Fibroblast of lung (primary cell): ENCODE measurements around the gene EML2. TPM values are rescaled to one million over a fixed set of nuclear protein-coding genes. Genes with fewer than 3 reads are reported as not detected.

Experiments used
- DNase-seq, 2 donors: peaks; one replicate each; pipeline versions ENCODE4 v3.0.0 to v3.0.0-alpha.2; 2010; ENCODE audit warnings: low read depth in 2 of 2
- H2AFZ ChIP-seq: 2 replicates; pipeline ENCODE4 v1.5.1; 2012; ENCODE audit warnings: low read length, control low read depth, inconsistent platforms
- H3K27ac ChIP-seq: 2 replicates; pipeline ENCODE4 v1.5.1; 2011; ENCODE audit warnings: low read length, control low read depth; ENCODE audit not compliant: insufficient read depth
- H3K27me3 ChIP-seq: 2 replicates; pipeline ENCODE4 v1.5.1; 2011; ENCODE audit warnings: mild to moderate bottlenecking, low read length; ENCODE audit not compliant: control insufficient read depth, insufficient read depth
- H3K36me3 ChIP-seq: 2 replicates; pipeline ENCODE4 v1.5.1; 2011; ENCODE audit warnings: low read length; ENCODE audit not compliant: control insufficient read depth, insufficient read depth
- H3K4me1 ChIP-seq: 2 replicates; pipeline ENCODE4 v1.5.1; 2011; ENCODE audit warnings: low read length; ENCODE audit not compliant: control insufficient read depth, insufficient read depth; ENCODE audit errors: extremely low read depth
- H3K4me2 ChIP-seq: 2 replicates; pipeline ENCODE4 v1.5.1; 2011; ENCODE audit warnings: low read length, control low read depth; ENCODE audit not compliant: insufficient read depth; ENCODE audit errors: extremely low read depth
- H3K4me3 ChIP-seq, 4 experiments: fragments of 200-600 bp in 1 of 4; sonication (generic) in 1 of 4; replicated peaks in 1 of 4; 2 replicates each; pipeline ENCODE4 v1.5.1; 2011 to 2016; ENCODE audit warnings: low read length in 4 of 4, low read depth in 3 of 4, mild to moderate bottlenecking in 3 of 4, control low read depth in 2 of 4, inconsistent platforms in 1 of 4, mixed read lengths in 1 of 4; ENCODE audit not compliant: insufficient read depth in 1 of 4; ENCODE audit errors: control extremely low read depth in 1 of 4
- H3K79me2 ChIP-seq: 2 replicates; pipeline ENCODE4 v1.5.1; 2012; ENCODE audit warnings: mild to moderate bottlenecking, low read length, inconsistent platforms; ENCODE audit not compliant: control insufficient read depth, insufficient read depth
- H3K9ac ChIP-seq: 2 replicates; pipeline ENCODE4 v1.5.1; 2011; ENCODE audit warnings: mild to moderate bottlenecking, low read length, control low read depth; ENCODE audit not compliant: insufficient read depth
- H3K9me3 ChIP-seq: 2 replicates; pipeline ENCODE4 v1.5.1; 2012; ENCODE audit warnings: low read depth, low read length; ENCODE audit not compliant: control insufficient read depth, insufficient read depth
- H4K20me1 ChIP-seq: 2 replicates; pipeline ENCODE4 v1.5.1; 2011; ENCODE audit warnings: low read length; ENCODE audit not compliant: control insufficient read depth, insufficient read depth; ENCODE audit errors: extremely low read depth
- EZH2 ChIP-seq: IDR thresholded peaks from 2 replicates; pipeline ENCODE4 v1.5.1; 2012; ENCODE audit warnings: low read length, control low read depth, mild to moderate bottlenecking; ENCODE audit errors: missing control alignments
- polyA plus RNA-seq, 2 donors: library from polyadenylated mRNA; depleted of rRNA in 1 of 2; stranded (reverse) in 1 of 2; unstranded in 1 of 2; fragments of >200 nt; gene quantifications; 2 replicates each; pipeline ENCODE4 v1.2.1, GENCODE V29; 2011 to 2012; ENCODE audit warnings: missing spikeins in 1 of 2
- total RNA-seq: library from RNA; depleted of rRNA; stranded (reverse); fragments of >200 nt; gene quantifications from 2 replicates; pipeline ENCODE4 v1.2.1, GENCODE V29; 2014
- TF ChIP-seq, protein P1 (sequence below), 2 donors: IDR thresholded peaks in 1 of 2; conservative IDR thresholded peaks in 1 of 2; 1 replicate in 1 of 2; 2 replicates in 1 of 2; pipeline ENCODE4 v1.5.1; 2011 to 2012; ENCODE audit warnings: low read length in 2 of 2, control low read depth in 1 of 2, inconsistent platforms in 1 of 2, low read depth in 1 of 2, mild to moderate bottlenecking in 1 of 2

The EML2 gene
- total and polyA plus RNA-seq, 2 donors (not counting 1 experiment from before 2014, with no cell fraction given), result 11.2 to 69.9 TPM

DNA sequence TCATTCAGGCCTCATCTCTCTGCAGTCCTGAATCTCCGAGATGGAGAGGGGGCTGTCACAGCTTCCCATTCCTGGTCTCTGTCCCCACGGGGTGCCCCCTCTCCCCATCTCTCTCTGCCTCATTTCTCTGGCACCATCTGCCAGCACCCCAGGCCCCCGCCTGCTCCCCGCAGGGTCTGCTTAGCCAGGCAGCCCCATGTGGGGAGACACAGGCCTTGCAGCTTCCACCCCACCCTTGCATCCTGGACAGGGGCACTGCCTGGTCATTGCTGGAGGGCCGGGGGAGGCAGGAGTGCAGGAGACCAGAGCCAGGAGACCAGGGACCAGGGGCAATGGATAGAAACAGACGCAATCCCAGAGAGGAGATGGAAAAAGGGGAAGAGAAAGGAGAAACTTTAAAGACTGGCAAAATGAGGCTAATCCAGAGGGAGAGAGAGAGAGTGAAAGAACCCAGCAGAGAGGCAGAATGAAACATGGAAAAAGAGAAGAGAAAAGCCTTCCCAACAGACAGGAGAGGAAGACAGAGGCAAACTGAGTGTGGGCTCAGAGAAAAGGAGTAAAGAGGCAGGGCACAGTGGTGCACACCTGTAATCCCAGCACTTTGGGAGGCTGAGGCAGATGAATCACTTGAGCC lies 20.0 kb upstream of the EML2 start:
- no peak for DNase-seq
- H3K4me2 ChIP-seq, result no peak overlapping the region
- no peak for TF ChIP-seq EZH2
- TF ChIP-seq, protein P1, sequence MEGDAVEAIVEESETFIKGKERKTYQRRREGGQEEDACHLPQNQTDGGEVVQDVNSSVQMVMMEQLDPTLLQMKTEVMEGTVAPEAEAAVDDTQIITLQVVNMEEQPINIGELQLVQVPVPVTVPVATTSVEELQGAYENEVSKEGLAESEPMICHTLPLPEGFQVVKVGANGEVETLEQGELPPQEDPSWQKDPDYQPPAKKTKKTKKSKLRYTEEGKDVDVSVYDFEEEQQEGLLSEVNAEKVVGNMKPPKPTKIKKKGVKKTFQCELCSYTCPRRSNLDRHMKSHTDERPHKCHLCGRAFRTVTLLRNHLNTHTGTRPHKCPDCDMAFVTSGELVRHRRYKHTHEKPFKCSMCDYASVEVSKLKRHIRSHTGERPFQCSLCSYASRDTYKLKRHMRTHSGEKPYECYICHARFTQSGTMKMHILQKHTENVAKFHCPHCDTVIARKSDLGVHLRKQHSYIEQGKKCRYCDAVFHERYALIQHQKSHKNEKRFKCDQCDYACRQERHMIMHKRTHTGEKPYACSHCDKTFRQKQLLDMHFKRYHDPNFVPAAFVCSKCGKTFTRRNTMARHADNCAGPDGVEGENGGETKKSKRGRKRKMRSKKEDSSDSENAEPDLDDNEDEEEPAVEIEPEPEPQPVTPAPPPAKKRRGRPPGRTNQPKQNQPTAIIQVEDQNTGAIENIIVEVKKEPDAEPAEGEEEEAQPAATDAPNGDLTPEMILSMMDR (conservative IDR thresholded peaks at IDR 0.05 in 1 of 2, IDR thresholded peaks at IDR 0.05 in 1 of 2; ENCODE audit: low read depth in 1 of 2, low read length in 2 of 2), result no peak
- H4K20me1 ChIP-seq, result no peaks in the 10 kb centered on the region
- H3K79me2 ChIP-seq, result no peaks in the 10 kb centered on the region
- no peak overlapping the region for H2AFZ ChIP-seq
- H3K9me3 ChIP-seq, result no peaks in the 10 kb centered on the region
- no peaks in the 10 kb centered on the region for H3K36me3 ChIP-seq
- no peak overlapping the region for H3K9ac ChIP-seq
- no peaks in the 10 kb centered on the region for H3K4me1 ChIP-seq
- H3K4me3 ChIP-seq, result no peak overlapping the region
- no peak overlapping the region for H3K27ac ChIP-seq
- H3K27me3 ChIP-seq, result no peaks in the 10 kb centered on the region

GRCh38 chr19:45657520-45658167 lies 18.4 kb upstream of the EML2 start:
- no peaks in the 10 kb centered on the region for H3K36me3 ChIP-seq
- H3K9ac ChIP-seq, result no peak overlapping the region
- H3K4me1 ChIP-seq, result no peaks in the 10 kb centered on the region
- H3K4me3 ChIP-seq, result no peak overlapping the region
- no peak overlapping the region for H3K27ac ChIP-seq
- TF ChIP-seq EZH2, result no peak
- H3K4me2 ChIP-seq, result no peak overlapping the region
- no peaks in the 10 kb centered on the region for H3K79me2 ChIP-seq
- DNase-seq, result no peak
- no peaks in the 10 kb centered on the region for H3K9me3 ChIP-seq
- H2AFZ ChIP-seq, result no peak overlapping the region
- H3K27me3 ChIP-seq, result no peaks in the 10 kb centered on the region
- no peaks in the 10 kb centered on the region for H4K20me1 ChIP-seq

DNA sequence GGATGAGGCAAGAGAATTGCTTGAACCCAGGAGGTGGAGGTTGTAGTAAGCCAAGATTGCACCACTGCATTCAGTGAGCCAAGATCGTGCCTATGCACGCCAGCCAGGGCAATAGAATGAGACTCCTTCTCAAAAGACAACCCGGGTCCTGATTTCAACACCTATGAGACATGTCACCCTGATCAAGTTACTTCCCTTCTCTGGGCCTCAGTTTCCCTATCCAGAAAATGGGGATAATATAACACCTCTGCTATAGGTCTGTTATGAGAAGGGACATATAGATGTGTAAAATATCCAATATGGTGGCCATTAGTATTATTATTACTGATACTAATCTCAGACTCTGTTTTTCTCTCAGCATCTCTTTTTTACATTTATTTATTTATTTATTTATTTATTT lies 15.9 kb upstream of the EML2 start:
- H3K4me2 ChIP-seq, result no peak overlapping the region

More for the DNA sequence above, 15.9 kb upstream of the EML2 start:
- no peak overlapping the region for H3K4me3 ChIP-seq
- no peak for TF ChIP-seq EZH2
- TF ChIP-seq, protein P1 (conservative IDR thresholded peaks at IDR 0.05 in 1 of 2, IDR thresholded peaks at IDR 0.05 in 1 of 2; ENCODE audit: low read depth in 1 of 2, low read length in 2 of 2), result no peak
- H2AFZ ChIP-seq, result no peak overlapping the region
- H3K9me3 ChIP-seq, result no peaks in the 10 kb centered on the region
- H3K9ac ChIP-seq, result no peak overlapping the region
- DNase-seq, result no peak
- H3K27me3 ChIP-seq, result no peaks in the 10 kb centered on the region
- H3K36me3 ChIP-seq, result no peaks in the 10 kb centered on the region
- no peaks in the 10 kb centered on the region for H3K4me1 ChIP-seq
- no peaks in the 10 kb centered on the region for H3K79me2 ChIP-seq
- H3K27ac ChIP-seq, result no peak overlapping the region
- no peaks in the 10 kb centered on the region for H4K20me1 ChIP-seq
